Endometrial microvascular endothelial cells (primary cell): ENCODE measurements around the gene C1QC. TPM values are rescaled to one million over a fixed set of nuclear protein-coding genes. Genes with fewer than 3 reads are reported as not detected.

ENCODE experiments used
- total RNA-seq: library from RNA; depleted of rRNA; stranded (reverse); fragments of >200 nt; gene quantifications from one replicate; pipeline ENCODE4 v1.2.3, GENCODE V29; 2015; ENCODE audit errors: inconsistent ontology term

C1QC gene
- total RNA-seq, 1 donor from 2014 or later, result not detected

Other genes with a start within 250 kb of the C1QC start
- 12.0 TPM for gene ZBTB40, start 191.8 kb upstream of the C1QC start, total RNA-seq
- gene EPHA8, start 80.1 kb upstream of the C1QC start, total RNA-seq, result not detected
- gene C1QA, start 7.0 kb upstream of the C1QC start, total RNA-seq, result not detected
- not detected for gene C1QB, start 9.6 kb downstream of the C1QC start, total RNA-seq
- gene EPHB2, start 67.2 kb downstream of the C1QC start, total RNA-seq, result 84.5 TPM